HG02759 (cell line): ENCODE results near the gene NDRG2.
"Not testable (repeated sequence)": the region's sequence is repeated elsewhere in the genome, so short reads cannot be mapped to it uniquely, and the experiment has no call there.

Experiments used
- ATAC-seq: cut with Tn5 transposase; IDR thresholded peaks from one replicate; pipeline ENCODE4 v1.9.1; 2021; ENCODE audit warnings: mild to moderate bottlenecking, moderate library complexity; ENCODE audit not compliant: unreplicated experiment

NDRG2 gene

GRCh38 chr14:21016413-21017190 lies 8.3 kb downstream of the NDRG2 start:
- no peak for ATAC-seq

GRCh38 chr14:21015312-21015711 lies 9.5 kb downstream of the NDRG2 start:
- no peak for ATAC-seq

- peak; percentile 66 for ATAC-seq
Measured at GRCh38 chr14:21014761-21015190, 10.1 kb downstream of the NDRG2 start.

GRCh38 chr14:21011136-21011535 lies 13.7 kb downstream of the NDRG2 start:
- ATAC-seq = no peak

- not testable (repeated sequence) for ATAC-seq
Measured at GRCh38 chr14:21009721-21010120, 15.1 kb downstream of the NDRG2 start.

GRCh38 chr14:21003788-21004346 lies 21.0 kb downstream of the NDRG2 start:
- ATAC-seq = no peak

GRCh38 chr14:21001218-21001617 lies 23.6 kb downstream of the NDRG2 start:
- no peak for ATAC-seq

GRCh38 chr14:20999591-20999990 lies 25.3 kb downstream of the NDRG2 start:
- ATAC-seq = no peak

GRCh38 chr14:20998674-20999366 lies 26.0 kb downstream of the NDRG2 start, which contains the start of gene SLC39A2:
SLC39A2 (plus strand) TSS chr14:20999293; CDS start chr14:20999447, 154 bp downstream.
- no peak for ATAC-seq

- no peak for ATAC-seq
Measured at GRCh38 chr14:20998139-20998538, 26.7 kb downstream of the NDRG2 start.

- no peak for ATAC-seq
Measured at GRCh38 chr14:20997564-20997963, 27.3 kb downstream of the NDRG2 start.

- ATAC-seq = no peak
Measured at GRCh38 chr14:20997115-20997514, 27.7 kb downstream of the NDRG2 start.

GRCh38 chr14:20996521-20996920 lies 28.3 kb downstream of the NDRG2 start:
- no peak for ATAC-seq

GRCh38 chr14:20989787-20990600 lies 34.9 kb downstream of the NDRG2 start, which contains the start of gene METTL17:
METTL17 (plus strand) TSS chr14:20989980; CDS start chr14:20990003, 23 bp downstream.
- peak; percentile 97 for ATAC-seq

GRCh38 chr14:20989471-20989786 lies 35.4 kb downstream of the NDRG2 start:
- no peak for ATAC-seq

- no peak for ATAC-seq
Measured at GRCh38 chr14:20988717-20989470, 36.0 kb downstream of the NDRG2 start.

GRCh38 chr14:20986811-20987210 lies 38.0 kb downstream of the NDRG2 start:
- ATAC-seq = no peak

- not testable (repeated sequence) for ATAC-seq
Measured at GRCh38 chr14:20985650-20986049, 39.2 kb downstream of the NDRG2 start.

GRCh38 chr14:20982646-20983369 lies 42.1 kb downstream of the NDRG2 start:
- no peak for ATAC-seq

- ATAC-seq = no peak
Measured at GRCh38 chr14:20980906-20981305, 44.0 kb downstream of the NDRG2 start.
